Measurements from ENCODE around the gene GLIS1. TPM values are rescaled to one million over a fixed set of nuclear protein-coding genes. Genes with fewer than 3 reads are reported as not detected.

The GLIS1 gene
- polyA plus RNA-seq, 1 donor (not counting 4 experiments of a cell fraction or from before 2014, with no cell fraction given) = not detected

DNA sequence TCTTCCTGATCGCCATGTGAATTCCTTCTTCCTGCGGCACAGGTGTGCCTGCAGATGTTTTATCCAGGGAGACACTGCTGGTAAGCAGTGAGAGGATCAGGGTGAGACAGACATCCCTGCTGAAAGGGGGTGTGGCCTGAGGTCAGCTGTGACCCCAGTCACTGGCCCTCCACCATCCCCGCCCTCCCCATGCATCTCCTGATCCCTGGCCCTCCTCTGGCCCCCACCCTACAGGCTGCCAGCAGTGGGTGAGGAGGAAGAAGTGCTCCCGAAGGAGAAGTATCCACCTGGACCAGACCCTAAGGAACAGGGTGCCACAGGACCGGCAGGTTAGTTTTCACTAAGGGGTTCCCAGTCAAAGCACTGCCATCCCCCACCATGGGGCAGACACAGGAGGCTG, 85.3 kb downstream of the GLIS1 start:
- no peak overlapping the region for H3K27ac ChIP-seq (ENCODE audit: control insufficient read depth, insufficient read depth, low read length)
- no peaks in the 10 kb centered on the region for H4K20me1 ChIP-seq (ENCODE audit: control insufficient read depth, extremely low read depth, insufficient read depth, low read length)
- H3K36me3 ChIP-seq (ENCODE audit: control insufficient read depth in 2 of 2, extremely low read depth in 1 of 2, insufficient read depth in 2 of 2, low read length in 2 of 2) = no peaks in the 10 kb centered on the region
- H3K9me3 ChIP-seq (ENCODE audit: control insufficient read depth, low read depth, low read length) = no peaks in the 10 kb centered on the region
- no peak for TF ChIP-seq EZH2 (IDR thresholded peaks at IDR 0.05; ENCODE audit: low read length)
- no peak for TF ChIP-seq CTCF (optimal IDR thresholded peaks at IDR 0.05 in 1 of 3, IDR thresholded peaks at IDR 0.05 in 1 of 3, conservative IDR thresholded peaks at IDR 0.05 in 1 of 3; ENCODE audit: extremely low read depth in 1 of 3, insufficient read depth in 2 of 3, low read length in 3 of 3)
- H3K79me2 ChIP-seq (ENCODE audit: control insufficient read depth, insufficient read depth, low read length) = no peaks in the 10 kb centered on the region
- H3K4me1 ChIP-seq (ENCODE audit: control insufficient read depth, extremely low read depth, insufficient read depth, low read length) = no peaks in the 10 kb centered on the region
- DNase-seq (ENCODE audit: low read depth, low spot score) (no peak), FAIRE-seq (no peak)
- H3K4me2 ChIP-seq (ENCODE audit: control insufficient read depth, extremely low read depth, insufficient read depth, low read depth, low read length) = no peak overlapping the region
- peaks cover 20% of the 10 kb centered on the region for H3K27me3 ChIP-seq (ENCODE audit: control insufficient read depth, extremely low read depth, insufficient read depth, low read length)
- H2AFZ ChIP-seq (ENCODE audit: control insufficient read depth, low read length) = no peak overlapping the region
- H3K9me1 ChIP-seq (ENCODE audit: control insufficient read depth, extremely low read depth, insufficient read depth, low read length) = no peaks in the 10 kb centered on the region
- H3K4me3 ChIP-seq (ENCODE audit: control insufficient read depth in 2 of 3, extremely low read depth in 1 of 3, insufficient read depth in 2 of 3, low read depth in 1 of 3, low read length in 3 of 3) = no peak overlapping the region
- H3K9ac ChIP-seq (ENCODE audit: control insufficient read depth, extremely low read depth, insufficient read depth, low read length) = no peak overlapping the region
- dilution Hi-C loops (cut with MboI; ENCODE audit: extremely low pct_ligation_motif_present, low sequenced_read_pairs) = no loop called here

DNA sequence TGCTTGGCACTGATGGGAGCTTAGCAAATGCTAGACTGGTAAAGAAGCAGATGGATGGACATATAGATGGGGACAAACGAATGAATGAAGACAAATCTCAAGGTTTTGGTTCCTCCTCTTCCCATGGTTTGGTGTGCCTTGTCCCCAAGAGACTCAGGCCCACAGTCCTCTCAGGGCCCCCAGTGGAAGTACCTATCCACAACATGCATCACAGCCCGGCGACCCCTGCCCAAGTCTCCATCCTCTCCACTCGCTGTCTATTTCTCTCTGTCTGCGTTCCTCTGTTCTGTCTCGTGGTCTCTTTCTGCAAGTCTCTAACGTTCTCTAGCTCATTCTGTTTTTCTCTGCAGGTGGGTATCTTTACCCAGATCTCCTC, 85.8 kb downstream of the GLIS1 start:
- Histone ChIP-seq H3K4me3 (ENCODE audit: control insufficient read depth in 2 of 3, extremely low read depth in 1 of 3, insufficient read depth in 2 of 3, low read depth in 1 of 3, low read length in 3 of 3) (no peak overlapping the region), H3K27ac (ENCODE audit: control insufficient read depth, insufficient read depth, low read length) (no peak overlapping the region), H4K20me1 (ENCODE audit: control insufficient read depth, extremely low read depth, insufficient read depth, low read length) (no peaks in the 10 kb centered on the region), H3K9me3 (ENCODE audit: control insufficient read depth, low read depth, low read length) (no peaks in the 10 kb centered on the region), H2AFZ (ENCODE audit: control insufficient read depth, low read length) (no peak overlapping the region), H3K9me1 (ENCODE audit: control insufficient read depth, extremely low read depth, insufficient read depth, low read length) (no peaks in the 10 kb centered on the region), H3K79me2 (ENCODE audit: control insufficient read depth, insufficient read depth, low read length) (no peaks in the 10 kb centered on the region), H3K36me3 (ENCODE audit: control insufficient read depth in 2 of 2, extremely low read depth in 1 of 2, insufficient read depth in 2 of 2, low read length in 2 of 2) (no peaks in the 10 kb centered on the region), H3K4me1 (ENCODE audit: control insufficient read depth, extremely low read depth, insufficient read depth, low read length) (no peaks in the 10 kb centered on the region), H3K9ac (ENCODE audit: control insufficient read depth, extremely low read depth, insufficient read depth, low read length) (no peak overlapping the region), H3K4me2 (ENCODE audit: control insufficient read depth, extremely low read depth, insufficient read depth, low read depth, low read length) (no peak overlapping the region), H3K27me3 (ENCODE audit: control insufficient read depth, extremely low read depth, insufficient read depth, low read length) (peaks cover 20% of the 10 kb centered on the region)
- dilution Hi-C loops (cut with MboI; ENCODE audit: extremely low pct_ligation_motif_present, low sequenced_read_pairs) = no loop called here
- FAIRE-seq (no peak), DNase-seq (ENCODE audit: low read depth, low spot score) (no peak)
- TF ChIP-seq EZH2 (IDR thresholded peaks at IDR 0.05; ENCODE audit: low read length) = no peak
- no peak for TF ChIP-seq CTCF (optimal IDR thresholded peaks at IDR 0.05 in 1 of 3, IDR thresholded peaks at IDR 0.05 in 1 of 3, conservative IDR thresholded peaks at IDR 0.05 in 1 of 3; ENCODE audit: extremely low read depth in 1 of 3, insufficient read depth in 2 of 3, low read length in 3 of 3)

Measured in keratinocyte (primary cell).